HG03175 (cell line): ENCODE results near the gene INSYN2B.

Experiments used
- ATAC-seq: cut with Tn5 transposase; IDR thresholded peaks from one replicate; pipeline ENCODE4 v1.9.1; 2021; ENCODE audit warnings: mild to moderate bottlenecking, moderate library complexity; ENCODE audit not compliant: unreplicated experiment

INSYN2B gene

GRCh38 chr5:169980418-169981053 lies at the start of gene INSYN2B:
Gene INSYN2B, minus strand, starts transcription at chr5:169980495. Its CDS starts 96,597 bp downstream, at chr5:169883898.
- no peak for ATAC-seq

- ATAC-seq, result no peak
These were observed 47.8 kb upstream of the INSYN2B start for GRCh38 chr5:170028124-170028523.

GRCh38 chr5:170025853-170026252 lies 45.6 kb upstream of the INSYN2B start:
- ATAC-seq, result no peak

- ATAC-seq, result no peak
These were observed 41.2 kb upstream of the INSYN2B start for GRCh38 chr5:170021506-170021905.

GRCh38 chr5:170020423-170020822 lies 40.1 kb upstream of the INSYN2B start:
- no peak for ATAC-seq

- no peak for ATAC-seq
These were observed 32.3 kb upstream of the INSYN2B start for GRCh38 chr5:170012622-170013021.

- ATAC-seq, result no peak
These were observed 31.5 kb upstream of the INSYN2B start for GRCh38 chr5:170011751-170012150.

GRCh38 chr5:170010595-170010994 lies 30.3 kb upstream of the INSYN2B start:
- no peak for ATAC-seq

- ATAC-seq, result no peak
These were observed 28.1 kb upstream of the INSYN2B start for GRCh38 chr5:170008376-170008775.

- ATAC-seq, result no peak
These were observed 25.7 kb upstream of the INSYN2B start for GRCh38 chr5:170006021-170006420.

GRCh38 chr5:170000155-170000554 lies 19.9 kb upstream of the INSYN2B start:
- no peak for ATAC-seq

- no peak for ATAC-seq
These were observed 19.3 kb upstream of the INSYN2B start for GRCh38 chr5:169999621-170000020.

GRCh38 chr5:169997798-169998197 lies 17.5 kb upstream of the INSYN2B start:
- ATAC-seq, result no peak

- ATAC-seq, result no peak
These were observed 13.1 kb upstream of the INSYN2B start for GRCh38 chr5:169993485-169993790.

- ATAC-seq, result no peak
These were observed 12.6 kb upstream of the INSYN2B start for GRCh38 chr5:169992789-169993484.

GRCh38 chr5:169991115-169991869 lies 11.0 kb upstream of the INSYN2B start:
- ATAC-seq, result no peak

- ATAC-seq, result no peak
These were observed 9.1 kb upstream of the INSYN2B start for GRCh38 chr5:169989365-169989764.

GRCh38 chr5:169988947-169989346 lies 8.7 kb upstream of the INSYN2B start:
- ATAC-seq, result no peak

GRCh38 chr5:169988206-169988605 lies 7.9 kb upstream of the INSYN2B start:
- ATAC-seq, result no peak

- ATAC-seq, result no peak
These were observed 424 bp downstream of the INSYN2B start for GRCh38 chr5:169979871-169980270.

- no peak for ATAC-seq
These were observed 1.6 kb downstream of the INSYN2B start for GRCh38 chr5:169978714-169979113.

GRCh38 chr5:169974121-169974770 lies 6.0 kb downstream of the INSYN2B start:
- no peak for ATAC-seq
